AG09319 (cell line): ENCODE results near the gene ATOH7.
A peak's percentile ranks its signal among the peaks of the same experiment; 100 is the strongest.

Source experiments
- DNase-seq: peaks from one replicate; pipeline ENCODE4 v3.0.0-alpha.2; 2010; ENCODE audit warnings: low read depth; ENCODE audit errors: extremely low read depth
- CTCF ChIP-seq: IDR thresholded peaks from 2 replicates; pipeline ENCODE4 v1.5.1; 2011; ENCODE audit warnings: low read depth, mild to moderate bottlenecking, inconsistent platforms, low read length, moderate library complexity

The ATOH7 gene

GRCh38 chr10:68233046-68233445 is 1.1 kb upstream of the ATOH7 start:
- no peak for TF ChIP-seq CTCF
- no peak for DNase-seq

GRCh38 chr10:68231106-68231816 is 652 bp downstream of the ATOH7 start:
- DNase-seq = no peak
- peak; percentile 32 for TF ChIP-seq CTCF

- no peak for TF ChIP-seq CTCF
- no peak for DNase-seq
These were observed 1.6 kb downstream of the ATOH7 start for GRCh38 chr10:68230268-68230667.

GRCh38 chr10:68224810-68225209 is 7.1 kb downstream of the ATOH7 start:
- DNase-seq = no peak
- no peak for TF ChIP-seq CTCF

- no peak for DNase-seq
- no peak for TF ChIP-seq CTCF
These were observed 8.3 kb downstream of the ATOH7 start for GRCh38 chr10:68223535-68224165.

GRCh38 chr10:68222391-68222790 is 9.5 kb downstream of the ATOH7 start:
- DNase-seq = no peak

More at GRCh38 chr10:68222391-68222790, 9.5 kb downstream of the ATOH7 start:
- no peak for TF ChIP-seq CTCF
